HG03565 (cell line): ENCODE data around the gene IL15RA.
A peak's percentile ranks its signal among the peaks of the same experiment; 100 is the strongest.
"Not testable (repeated sequence)": the region's sequence is repeated elsewhere in the genome, so short reads cannot be mapped to it uniquely, and the experiment has no call there.

Experiments used
- ATAC-seq: cut with Tn5 transposase; IDR thresholded peaks from one replicate; pipeline ENCODE4 v1.9.1; 2021; ENCODE audit warnings: mild to moderate bottlenecking, moderate library complexity; ENCODE audit not compliant: unreplicated experiment

The IL15RA gene

GRCh38 chr10:5933909-5934546, 43.3 kb downstream of the IL15RA start:
- ATAC-seq = no peak

DNA sequence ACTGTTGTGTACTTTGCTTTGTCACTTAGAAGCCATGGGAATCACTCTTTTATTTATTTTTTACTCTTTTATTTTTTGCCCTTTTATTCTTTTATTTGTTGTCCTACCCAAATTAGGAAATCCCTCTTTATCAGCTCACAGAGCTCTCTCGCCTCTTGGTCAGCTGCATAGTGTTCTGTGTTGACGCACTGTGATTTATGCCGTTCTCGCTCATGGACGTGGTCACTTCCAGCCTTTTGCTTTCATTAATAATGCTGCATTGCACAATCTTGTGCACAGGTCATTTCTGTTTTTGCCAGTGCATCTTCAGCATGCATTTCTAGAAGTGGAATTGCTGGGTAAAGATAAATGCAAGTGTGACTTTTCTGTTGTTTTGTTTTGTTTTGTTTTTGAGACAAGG, 45.0 kb downstream of the IL15RA start:
- no peak for ATAC-seq

- no peak for ATAC-seq
These were observed 47.1 kb downstream of the IL15RA start for GRCh38 chr10:5930272-5930671.

GRCh38 chr10:5929442-5929841, 47.9 kb downstream of the IL15RA start:
- no peak for ATAC-seq

GRCh38 chr10:5927306-5927705, 50.0 kb downstream of the IL15RA start:
- ATAC-seq = no peak

GRCh38 chr10:5924889-5925288, 52.5 kb downstream of the IL15RA start:
- no peak for ATAC-seq

DNA sequence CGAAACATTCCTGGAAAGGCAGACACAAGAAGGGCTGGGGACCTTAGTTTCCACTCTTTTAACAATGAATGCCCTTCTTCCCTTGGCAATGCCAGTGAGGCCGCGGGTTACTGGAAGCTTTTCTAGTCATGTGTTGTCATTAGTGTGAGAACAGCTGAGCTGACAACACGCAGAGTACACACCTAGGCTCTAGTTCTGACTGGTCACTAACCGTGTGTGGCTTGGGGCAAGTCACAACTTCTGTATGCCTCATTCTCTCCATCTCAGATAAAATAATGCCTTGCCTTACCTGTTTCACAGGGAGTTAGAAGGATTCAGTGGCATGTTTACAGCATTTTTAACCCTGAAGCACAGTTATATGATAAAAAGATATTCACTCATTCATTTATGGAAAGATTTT, 55.6 kb downstream of the IL15RA start:
- ATAC-seq = no peak

GRCh38 chr10:5919568-5919967, 57.8 kb downstream of the IL15RA start:
- no peak for ATAC-seq

GRCh38 chr10:5918763-5919162, 58.6 kb downstream of the IL15RA start:
- no peak for ATAC-seq

- no peak for ATAC-seq
These were observed 60.0 kb downstream of the IL15RA start for GRCh38 chr10:5917305-5917704.

GRCh38 chr10:5915451-5915850, 61.9 kb downstream of the IL15RA start:
- no peak for ATAC-seq

DNA sequence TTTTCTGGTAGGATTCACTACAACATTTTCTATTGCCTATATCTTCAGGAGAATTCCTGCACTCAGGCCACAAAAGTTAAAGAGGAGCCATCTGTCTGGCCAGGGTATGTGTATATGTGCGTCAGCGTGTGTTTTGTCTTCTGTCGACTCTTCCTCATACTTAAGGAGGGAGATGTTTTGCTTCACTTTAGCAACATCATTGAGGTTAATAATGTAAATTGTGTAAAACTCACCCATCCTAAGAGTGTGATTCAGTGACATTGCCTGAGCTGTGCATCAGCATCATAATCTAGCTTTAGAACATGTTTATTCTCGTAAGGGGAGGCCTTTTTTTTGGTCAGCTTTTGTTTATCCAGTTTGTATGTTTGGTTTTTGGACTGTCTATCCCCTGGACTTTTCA, 63.6 kb downstream of the IL15RA start:
- no peak for ATAC-seq

DNA sequence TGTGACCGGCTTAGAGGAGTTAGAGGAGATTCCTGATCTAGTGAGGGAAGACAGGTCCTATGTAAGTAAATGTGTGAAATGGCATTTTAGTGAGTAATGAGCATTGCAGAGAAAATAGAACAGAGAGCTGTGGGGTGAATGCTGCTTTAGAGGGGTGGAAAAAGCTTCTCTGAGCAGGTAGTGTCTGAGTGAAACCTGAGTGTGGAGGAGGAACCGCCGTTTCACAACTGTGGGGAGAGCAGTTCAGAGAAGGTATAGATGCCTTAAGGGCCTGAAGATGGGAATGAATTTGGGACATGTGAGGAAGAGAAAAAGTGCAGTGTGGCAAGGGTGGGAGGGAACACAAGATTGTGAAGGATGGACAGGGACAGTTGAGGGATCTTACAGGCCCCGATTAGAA, 65.7 kb downstream of the IL15RA start:
- no peak for ATAC-seq

DNA sequence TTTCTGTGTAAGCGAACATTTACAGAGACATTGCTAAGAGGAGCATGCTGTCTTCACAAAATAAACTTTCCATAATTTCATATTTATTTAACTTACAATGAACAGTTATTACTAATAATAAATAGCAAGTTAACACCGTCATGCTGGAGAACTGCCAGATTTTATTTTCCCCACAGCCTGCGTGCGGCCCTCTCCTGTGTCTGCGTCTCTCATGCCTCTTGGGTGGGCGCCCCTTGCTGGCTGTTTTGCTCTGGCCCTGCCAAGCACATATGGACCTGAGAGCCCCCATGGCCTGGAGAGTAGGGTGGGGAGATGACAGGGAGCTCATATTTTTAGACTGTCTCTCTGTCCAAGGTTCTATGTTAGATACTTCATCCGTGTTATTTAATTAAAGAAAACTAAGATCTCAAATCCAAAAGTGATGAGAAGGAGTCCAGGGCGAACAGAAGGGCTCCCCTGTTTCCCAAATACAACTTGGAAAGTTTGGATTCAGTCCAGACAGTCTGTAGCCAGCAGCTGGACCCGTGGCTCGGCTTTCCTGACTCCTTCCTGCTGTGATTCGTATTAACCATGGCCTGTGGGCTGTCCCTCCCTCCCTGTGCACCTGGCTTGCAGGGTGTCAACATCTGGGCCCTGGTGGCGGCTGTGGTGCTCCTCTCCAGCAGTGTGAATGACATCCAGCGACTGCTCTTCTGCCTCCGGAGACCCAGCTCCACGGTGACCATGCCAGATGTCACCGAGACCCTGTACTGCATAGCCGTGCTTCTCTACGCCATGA, 66.8 kb downstream of the IL15RA start:
- ATAC-seq = no peak

DNA sequence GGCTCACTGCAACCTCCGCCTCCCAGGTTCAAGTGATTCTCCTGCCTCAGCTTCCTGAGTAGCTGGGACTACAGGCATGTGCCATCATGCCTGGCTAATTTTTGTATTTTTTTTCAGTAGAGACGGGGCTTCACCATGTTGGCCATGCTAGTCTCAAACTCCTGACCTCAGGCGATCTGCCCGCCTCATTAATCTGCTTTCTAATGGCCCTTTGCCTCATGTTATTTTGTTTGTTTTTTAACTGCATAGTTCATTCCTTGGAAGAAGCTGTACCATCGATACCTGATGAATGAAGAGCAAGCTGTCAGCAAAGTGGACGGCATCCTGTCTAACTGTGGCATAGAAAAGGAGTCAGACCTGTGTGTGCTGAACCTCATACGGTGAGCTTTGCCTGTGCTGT, 68.7 kb downstream of the IL15RA start:
- not testable (repeated sequence) for ATAC-seq

DNA sequence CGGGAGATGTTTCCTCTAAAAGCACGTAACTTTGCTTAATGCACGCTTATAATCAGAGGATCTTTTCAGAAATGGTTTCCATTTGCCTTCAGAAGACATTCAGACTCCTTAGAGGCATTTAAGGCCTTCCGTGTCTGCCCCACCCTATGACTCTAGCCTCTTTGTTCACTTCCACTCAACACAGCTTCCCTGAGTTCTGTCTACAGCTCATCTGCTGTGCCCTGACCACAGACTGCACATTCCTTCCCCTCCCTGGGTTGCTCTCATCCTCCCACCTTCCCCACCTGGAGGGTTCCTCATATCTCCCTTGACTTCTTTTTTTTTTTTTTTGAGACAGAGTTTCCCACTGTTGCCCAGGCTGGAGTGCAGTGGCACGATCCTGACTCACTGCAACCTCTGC, 70.7 kb downstream of the IL15RA start:
- ATAC-seq = no peak

- ATAC-seq = no peak
These were observed 71.4 kb downstream of the IL15RA start for GRCh38 chr10:5905854-5906507.

DNA sequence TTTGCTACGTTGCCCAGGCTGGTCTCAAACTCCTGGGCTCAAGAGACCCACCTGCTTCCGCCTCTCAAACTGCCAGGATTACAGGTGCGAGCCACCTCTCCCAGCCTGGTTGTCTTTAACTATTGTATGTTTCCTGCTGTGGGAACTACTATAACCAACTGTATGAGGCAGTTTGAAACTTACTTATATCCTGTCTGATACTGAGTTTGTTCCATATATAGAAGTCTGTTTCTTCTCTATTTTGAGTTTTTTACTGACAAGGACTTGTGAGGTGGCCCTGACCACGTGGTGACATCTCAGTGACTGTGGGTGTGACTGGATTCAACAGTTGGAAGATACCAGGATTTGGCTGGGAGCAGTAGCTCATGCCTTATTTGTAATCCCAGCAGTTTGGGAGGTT, 73.1 kb downstream of the IL15RA start:
- ATAC-seq = peak; percentile 98

- ATAC-seq = no peak
These were observed 73.8 kb downstream of the IL15RA start for GRCh38 chr10:5903563-5903962.

DNA sequence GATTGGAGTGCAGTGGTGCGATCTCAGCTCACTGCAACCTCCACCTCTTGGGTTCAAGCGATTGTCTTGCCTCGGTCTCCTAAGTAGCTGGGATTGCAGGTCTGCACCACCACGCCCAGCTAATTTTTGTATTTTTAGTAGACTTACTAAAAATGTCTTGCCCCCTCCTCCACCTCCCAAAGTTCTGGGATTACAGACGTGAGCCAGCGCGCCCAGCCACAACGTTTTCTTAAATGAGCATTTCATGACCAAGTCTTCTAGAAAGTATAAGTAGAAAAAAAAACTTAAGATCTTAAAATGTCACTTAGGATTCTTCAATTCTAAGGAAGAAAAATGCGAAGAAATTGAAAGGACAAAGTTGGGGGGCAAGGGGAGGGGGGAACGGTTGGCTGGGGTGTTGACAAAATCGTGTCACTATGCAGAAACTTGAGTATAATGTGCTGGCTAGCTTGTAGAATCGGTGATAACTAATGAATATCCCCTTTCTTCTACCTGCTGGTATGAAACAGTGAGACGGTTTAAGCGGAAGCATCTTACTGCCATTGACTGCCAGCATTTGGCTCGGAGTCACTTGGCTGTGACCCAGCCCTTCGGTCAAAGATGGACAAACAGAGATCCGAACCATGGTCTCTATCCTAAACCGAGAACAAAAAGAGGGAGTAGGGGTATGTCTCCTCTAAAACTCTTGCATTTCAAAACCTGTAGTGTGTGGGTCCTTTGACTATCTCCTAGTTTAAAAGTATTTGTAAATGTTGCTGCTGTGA, 74.7 kb downstream of the IL15RA start:
- ATAC-seq = no peak
